ENCODE data around the gene GMDS. TPM values are rescaled to one million over a fixed set of nuclear protein-coding genes. Genes with fewer than 3 reads are reported as not detected.

The GMDS gene
- total RNA-seq, 3 donors from 2014 or later (not counting 1 experiment from before 2014, with no cell fraction given) = 23.6 to 31.0 (median 26.4) TPM

DNA sequence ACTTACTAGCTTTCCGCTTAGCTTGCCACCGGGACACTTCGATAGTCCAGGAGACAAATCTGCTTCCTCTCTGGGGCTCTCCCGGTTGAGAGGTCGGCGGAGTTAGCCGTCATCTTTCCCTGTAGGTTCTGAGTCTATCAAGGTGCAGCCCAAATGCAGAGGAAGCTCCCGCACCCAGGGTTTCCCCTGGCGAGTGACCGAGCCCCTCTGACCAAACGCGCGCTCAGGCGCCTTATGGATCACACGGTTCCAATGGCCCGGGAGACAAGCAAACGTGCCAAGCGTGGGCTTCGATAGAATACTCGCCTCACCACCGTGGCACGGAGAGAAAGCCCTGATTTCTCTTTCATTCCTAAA is 651.5 kb downstream of the GMDS start:
- Histone ChIP-seq H3K4me3 (ENCODE audit: low read length) (no peak overlapping the region), H3K4me1 (ENCODE audit: control insufficient read depth, insufficient read depth, low read length) (peaks cover 11% of the 10 kb centered on the region), H3K9me3 (ENCODE audit: control insufficient read depth, insufficient read depth, low read length) (no peaks in the 10 kb centered on the region), H3K27me3 (ENCODE audit: control insufficient read depth, insufficient read depth, low read length) (no peaks in the 10 kb centered on the region), H3K27ac (ENCODE audit: low read length) (no peak overlapping the region), H3K36me3 (ENCODE audit: control insufficient read depth, insufficient read depth, low read length) (no peaks in the 10 kb centered on the region)
- ATAC-seq = no peak
- 84% methylated on average over 22 of the region's 22 CpGs for WGBS (ENCODE audit: insufficient coverage)
- Mint-ChIP-seq H3K36me3 (no peaks in the 10 kb centered on the region), H3K4me3 (no peak overlapping the region), H3K27me3 (ENCODE audit: low read depth in 2 of 2) (peaks cover 48 to 64% of the 10 kb centered on the region in 2 donors), H3K27ac (no peak overlapping the region), H3K9me3 (no peaks in the 10 kb centered on the region), H3K4me1 (peaks cover 4 to 5% of the 10 kb centered on the region in 2 donors)
- no peak for DNase-seq
- TF ChIP-seq, protein P1, sequence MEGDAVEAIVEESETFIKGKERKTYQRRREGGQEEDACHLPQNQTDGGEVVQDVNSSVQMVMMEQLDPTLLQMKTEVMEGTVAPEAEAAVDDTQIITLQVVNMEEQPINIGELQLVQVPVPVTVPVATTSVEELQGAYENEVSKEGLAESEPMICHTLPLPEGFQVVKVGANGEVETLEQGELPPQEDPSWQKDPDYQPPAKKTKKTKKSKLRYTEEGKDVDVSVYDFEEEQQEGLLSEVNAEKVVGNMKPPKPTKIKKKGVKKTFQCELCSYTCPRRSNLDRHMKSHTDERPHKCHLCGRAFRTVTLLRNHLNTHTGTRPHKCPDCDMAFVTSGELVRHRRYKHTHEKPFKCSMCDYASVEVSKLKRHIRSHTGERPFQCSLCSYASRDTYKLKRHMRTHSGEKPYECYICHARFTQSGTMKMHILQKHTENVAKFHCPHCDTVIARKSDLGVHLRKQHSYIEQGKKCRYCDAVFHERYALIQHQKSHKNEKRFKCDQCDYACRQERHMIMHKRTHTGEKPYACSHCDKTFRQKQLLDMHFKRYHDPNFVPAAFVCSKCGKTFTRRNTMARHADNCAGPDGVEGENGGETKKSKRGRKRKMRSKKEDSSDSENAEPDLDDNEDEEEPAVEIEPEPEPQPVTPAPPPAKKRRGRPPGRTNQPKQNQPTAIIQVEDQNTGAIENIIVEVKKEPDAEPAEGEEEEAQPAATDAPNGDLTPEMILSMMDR (IDR thresholded peaks at IDR 0.05) = no peak
- intact Hi-C loops (cut with micrococcal nuclease) = no loop called here

DNA sequence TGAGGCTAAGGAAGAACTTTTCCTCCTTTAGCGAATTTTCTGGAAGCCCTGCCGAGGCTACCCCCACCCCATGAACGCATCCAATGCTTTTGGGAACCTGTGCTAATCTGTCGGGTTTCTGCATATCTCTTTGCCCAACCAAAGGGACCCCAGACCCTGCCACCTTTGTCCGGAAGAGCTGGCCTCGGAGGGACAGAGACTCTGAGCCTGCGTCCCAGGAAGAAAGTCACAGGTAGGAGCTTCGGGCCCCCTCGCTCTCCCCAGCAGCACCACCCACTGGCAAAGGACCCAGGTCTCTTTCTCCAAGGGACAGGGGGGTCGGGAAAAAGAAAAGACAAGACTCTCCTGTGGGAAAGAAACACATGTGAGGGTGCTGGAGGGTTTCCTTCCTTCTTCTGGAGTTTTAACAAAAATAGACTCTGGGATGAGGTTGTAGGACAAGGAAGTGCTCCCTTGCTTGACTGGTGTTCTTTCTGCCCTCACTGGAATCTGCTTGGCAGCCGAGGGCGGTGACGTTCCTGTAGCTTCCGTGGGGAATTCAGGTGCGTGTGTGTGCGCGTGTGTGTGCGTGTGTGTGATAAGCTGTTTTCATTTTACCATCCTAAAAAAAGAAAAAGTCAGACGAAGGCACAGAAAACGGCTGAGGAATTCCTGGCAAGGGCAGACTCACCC is 652.0 kb downstream of the GMDS start:
- H3K4me1 Mint-ChIP-seq = peaks cover 4 to 5% of the 10 kb centered on the region in 2 donors
- H3K4me3 Mint-ChIP-seq = no peak overlapping the region
- no peak for ATAC-seq
- Histone ChIP-seq H3K4me3 (ENCODE audit: low read length) (no peak overlapping the region), H3K4me1 (ENCODE audit: control insufficient read depth, insufficient read depth, low read length) (peaks cover 11% of the 10 kb centered on the region), H3K36me3 (ENCODE audit: control insufficient read depth, insufficient read depth, low read length) (no peaks in the 10 kb centered on the region), H3K9me3 (ENCODE audit: control insufficient read depth, insufficient read depth, low read length) (no peaks in the 10 kb centered on the region), H3K27ac (ENCODE audit: low read length) (no peak overlapping the region), H3K27me3 (ENCODE audit: control insufficient read depth, insufficient read depth, low read length) (no peaks in the 10 kb centered on the region)
- H3K36me3 Mint-ChIP-seq = no peaks in the 10 kb centered on the region
- intact Hi-C loops (cut with micrococcal nuclease) = no loop called here
- H3K27me3 Mint-ChIP-seq (ENCODE audit: low read depth in 2 of 2) = peaks cover 45 to 61% of the 10 kb centered on the region in 2 donors
- TF ChIP-seq, protein P1 (IDR thresholded peaks at IDR 0.05) = no peak
- H3K27ac Mint-ChIP-seq = no peak overlapping the region
- H3K9me3 Mint-ChIP-seq = no peaks in the 10 kb centered on the region
- no peak for DNase-seq
- 75% methylated on average over 16 of the region's 20 CpGs for WGBS (ENCODE audit: insufficient coverage)

DNA sequence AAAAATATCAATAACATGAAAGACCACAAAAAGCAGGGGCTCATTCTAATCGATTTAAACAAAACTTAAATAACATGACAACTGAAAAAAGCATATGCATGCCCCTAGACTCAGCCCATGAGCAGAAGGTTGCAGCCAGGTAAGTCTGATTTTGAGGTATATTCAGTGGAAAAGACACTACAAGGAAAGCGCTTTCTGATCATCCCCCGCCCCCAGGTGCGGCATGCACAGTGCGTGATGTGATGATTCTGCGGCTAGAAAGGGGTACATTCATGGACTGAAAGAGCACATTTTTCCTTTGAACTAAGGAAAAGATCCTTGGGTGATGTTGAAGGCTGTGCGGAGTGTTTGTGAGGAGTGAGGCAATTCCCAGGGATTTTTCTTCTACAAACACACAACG is 652.6 kb downstream of the GMDS start:
- Histone ChIP-seq H3K4me3 (ENCODE audit: low read length) (no peak overlapping the region), H3K36me3 (ENCODE audit: control insufficient read depth, insufficient read depth, low read length) (no peaks in the 10 kb centered on the region), H3K27me3 (ENCODE audit: control insufficient read depth, insufficient read depth, low read length) (no peaks in the 10 kb centered on the region), H3K27ac (ENCODE audit: low read length) (no peak overlapping the region), H3K4me1 (ENCODE audit: control insufficient read depth, insufficient read depth, low read length) (peaks cover 11% of the 10 kb centered on the region), H3K9me3 (ENCODE audit: control insufficient read depth, insufficient read depth, low read length) (no peaks in the 10 kb centered on the region)
- no peak overlapping the region for H3K27ac Mint-ChIP-seq
- intact Hi-C loops (cut with micrococcal nuclease) = no loop called here
- DNase-seq (no peak), ATAC-seq (no peak)
- peaks cover 4 to 5% of the 10 kb centered on the region in 2 donors for H3K4me1 Mint-ChIP-seq
- peaks cover 39 to 56% of the 10 kb centered on the region in 2 donors for H3K27me3 Mint-ChIP-seq (ENCODE audit: low read depth in 2 of 2)
- TF ChIP-seq, protein P1 (IDR thresholded peaks at IDR 0.05) = no peak
- H3K4me3 Mint-ChIP-seq = no peak overlapping the region
- no peaks in the 10 kb centered on the region for H3K9me3 Mint-ChIP-seq
- WGBS (ENCODE audit: insufficient coverage) = 92% methylated on average over 7 of the region's 8 CpGs
- H3K36me3 Mint-ChIP-seq = no peaks in the 10 kb centered on the region

DNA sequence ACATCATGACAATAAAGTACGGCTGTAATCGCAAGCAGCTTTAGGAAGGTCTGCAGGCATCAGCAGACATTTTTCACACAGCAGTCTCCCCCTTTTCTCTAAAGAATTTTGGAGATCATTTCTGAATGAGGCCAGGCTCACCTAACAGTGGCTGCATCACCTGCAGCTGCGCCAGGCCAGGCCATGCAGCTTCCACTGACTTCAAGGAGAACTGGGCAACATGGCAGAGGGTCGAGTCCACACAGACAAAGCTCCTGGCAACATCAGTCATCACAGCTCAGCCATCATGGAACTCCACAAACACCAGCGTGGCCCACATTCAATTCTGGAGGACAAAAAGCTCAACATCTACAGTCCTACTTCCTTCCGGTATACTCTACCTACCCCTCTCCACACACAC is 653.5 kb downstream of the GMDS start:
- Histone ChIP-seq H3K4me1 (ENCODE audit: control insufficient read depth, insufficient read depth, low read length) (peaks cover 11% of the 10 kb centered on the region), H3K27me3 (ENCODE audit: control insufficient read depth, insufficient read depth, low read length) (no peaks in the 10 kb centered on the region), H3K9me3 (ENCODE audit: control insufficient read depth, insufficient read depth, low read length) (no peaks in the 10 kb centered on the region), H3K36me3 (ENCODE audit: control insufficient read depth, insufficient read depth, low read length) (no peaks in the 10 kb centered on the region), H3K27ac (ENCODE audit: low read length) (no peak overlapping the region), H3K4me3 (ENCODE audit: low read length) (no peak overlapping the region)
- H3K9me3 Mint-ChIP-seq = no peaks in the 10 kb centered on the region
- TF ChIP-seq, protein P1 (IDR thresholded peaks at IDR 0.05) = no peak
- no peak for DNase-seq
- H3K4me1 Mint-ChIP-seq = peaks cover 4 to 5% of the 10 kb centered on the region in 2 donors
- H3K27ac Mint-ChIP-seq = no peak overlapping the region
- 83% methylated on average over 6 of the region's 6 CpGs for WGBS (ENCODE audit: insufficient coverage)
- no peak overlapping the region for H3K4me3 Mint-ChIP-seq
- intact Hi-C loops (cut with micrococcal nuclease) = no loop called here
- no peak for ATAC-seq
- no peaks in the 10 kb centered on the region for H3K36me3 Mint-ChIP-seq
- H3K27me3 Mint-ChIP-seq (ENCODE audit: low read depth in 2 of 2) = peaks cover 33 to 46% of the 10 kb centered on the region in 2 donors
